IPS-11a (cell line): ENCODE measurements around the gene BRINP1.
A peak's percentile ranks its signal among the peaks of the same experiment; 100 is the strongest.

Experiments
- H3K4me3 ChIP-seq: one replicate; pipeline ENCODE4 v1.5.1; 2013; ENCODE audit warnings: low read depth, low read length, control low read depth

BRINP1 gene, protein sequence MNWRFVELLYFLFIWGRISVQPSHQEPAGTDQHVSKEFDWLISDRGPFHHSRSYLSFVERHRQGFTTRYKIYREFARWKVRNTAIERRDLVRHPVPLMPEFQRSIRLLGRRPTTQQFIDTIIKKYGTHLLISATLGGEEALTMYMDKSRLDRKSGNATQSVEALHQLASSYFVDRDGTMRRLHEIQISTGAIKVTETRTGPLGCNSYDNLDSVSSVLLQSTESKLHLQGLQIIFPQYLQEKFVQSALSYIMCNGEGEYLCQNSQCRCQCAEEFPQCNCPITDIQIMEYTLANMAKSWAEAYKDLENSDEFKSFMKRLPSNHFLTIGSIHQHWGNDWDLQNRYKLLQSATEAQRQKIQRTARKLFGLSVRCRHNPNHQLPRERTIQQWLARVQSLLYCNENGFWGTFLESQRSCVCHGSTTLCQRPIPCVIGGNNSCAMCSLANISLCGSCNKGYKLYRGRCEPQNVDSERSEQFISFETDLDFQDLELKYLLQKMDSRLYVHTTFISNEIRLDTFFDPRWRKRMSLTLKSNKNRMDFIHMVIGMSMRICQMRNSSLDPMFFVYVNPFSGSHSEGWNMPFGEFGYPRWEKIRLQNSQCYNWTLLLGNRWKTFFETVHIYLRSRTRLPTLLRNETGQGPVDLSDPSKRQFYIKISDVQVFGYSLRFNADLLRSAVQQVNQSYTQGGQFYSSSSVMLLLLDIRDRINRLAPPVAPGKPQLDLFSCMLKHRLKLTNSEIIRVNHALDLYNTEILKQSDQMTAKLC

DNA sequence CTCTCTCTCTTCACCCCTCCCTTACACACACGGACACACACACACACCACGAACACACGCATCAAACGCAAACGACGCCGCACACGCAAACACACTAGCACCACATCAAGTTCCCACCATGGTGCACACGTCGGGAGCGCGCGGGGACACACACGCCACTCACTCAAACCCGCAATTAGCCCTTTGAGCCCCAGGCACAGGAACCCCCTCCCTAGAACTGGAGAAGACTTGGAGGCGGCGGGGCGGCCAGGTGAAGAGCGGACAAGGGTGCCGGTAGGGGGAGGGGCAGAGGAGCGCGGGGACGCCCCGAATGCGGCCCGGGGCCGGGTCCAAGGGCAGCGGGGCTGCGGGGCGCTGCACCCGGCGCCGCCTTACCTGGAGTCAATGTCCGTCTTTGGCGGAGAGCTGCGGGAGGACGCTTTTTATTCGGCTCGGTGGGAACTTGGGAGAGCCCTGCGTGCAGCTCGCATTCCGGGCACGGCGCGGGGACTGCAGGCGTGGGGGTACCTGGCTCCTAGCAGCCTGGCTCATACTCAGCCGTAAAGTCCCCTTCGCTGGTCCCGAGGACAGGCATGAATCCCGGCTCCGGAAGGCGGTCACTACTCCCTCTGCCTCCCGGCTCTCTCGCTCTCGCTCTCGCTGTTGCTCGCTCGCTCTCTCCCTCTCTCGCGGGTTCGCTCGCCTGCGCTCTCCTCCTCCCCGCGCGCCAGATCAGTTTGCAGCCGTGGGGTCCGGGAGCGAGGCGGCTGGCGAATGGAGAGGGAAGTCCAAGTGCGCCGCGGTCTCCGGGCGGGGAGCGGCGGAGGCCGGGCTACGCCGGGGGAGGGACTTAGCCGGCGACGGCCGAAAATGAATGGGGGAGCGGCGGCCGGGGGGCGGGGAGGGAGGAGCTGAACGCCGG, at the start of gene BRINP1:
BRINP1 (minus strand) TSS at position 755 of the 901 bp plus-strand sequence. CDS start 56,080 bp downstream, outside the sequence.
- peak within 1 kb of the TSS; percentile 91 for H3K4me3 ChIP-seq

DNA sequence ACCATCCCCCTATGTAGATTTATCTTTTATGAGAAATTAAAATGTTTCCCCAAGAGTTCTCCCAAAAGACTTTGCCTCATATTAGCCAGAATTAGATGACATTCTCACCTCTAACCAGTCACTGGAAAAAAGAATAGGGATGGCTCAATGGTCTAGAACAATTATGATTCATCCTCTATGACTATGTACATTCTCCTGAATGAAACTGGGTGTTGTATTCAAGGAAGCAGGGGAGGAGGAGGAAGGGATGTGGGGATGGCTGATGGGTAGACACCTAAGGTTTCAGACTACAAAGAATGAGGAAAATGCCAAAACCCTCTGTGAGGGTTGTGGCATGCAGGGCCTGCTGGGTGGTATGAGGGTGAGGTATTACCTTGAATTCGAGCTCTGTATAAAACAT, 49.5 kb upstream of the BRINP1 start:
- H3K4me3 ChIP-seq = no peak overlapping the region

DNA sequence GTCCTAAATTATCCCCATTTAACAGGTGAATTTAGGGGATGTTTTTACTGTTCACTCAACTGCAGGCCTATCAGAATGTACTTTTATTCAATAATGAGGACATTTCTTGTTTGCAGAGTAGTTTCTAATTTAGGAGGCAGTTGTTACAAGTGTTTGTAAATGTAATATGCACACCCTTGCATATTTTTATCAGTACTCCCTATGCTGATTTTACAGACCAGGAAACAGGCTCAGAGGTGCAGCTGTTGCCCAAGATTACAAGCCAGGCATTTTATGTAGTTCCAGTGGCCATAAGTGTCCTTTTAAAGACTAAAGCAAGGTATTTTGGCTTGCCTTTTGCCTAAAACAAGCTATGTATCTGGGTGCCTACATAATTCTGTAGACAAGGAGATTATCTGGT, 47.6 kb upstream of the BRINP1 start:
- H3K4me3 ChIP-seq = no peak overlapping the region

DNA sequence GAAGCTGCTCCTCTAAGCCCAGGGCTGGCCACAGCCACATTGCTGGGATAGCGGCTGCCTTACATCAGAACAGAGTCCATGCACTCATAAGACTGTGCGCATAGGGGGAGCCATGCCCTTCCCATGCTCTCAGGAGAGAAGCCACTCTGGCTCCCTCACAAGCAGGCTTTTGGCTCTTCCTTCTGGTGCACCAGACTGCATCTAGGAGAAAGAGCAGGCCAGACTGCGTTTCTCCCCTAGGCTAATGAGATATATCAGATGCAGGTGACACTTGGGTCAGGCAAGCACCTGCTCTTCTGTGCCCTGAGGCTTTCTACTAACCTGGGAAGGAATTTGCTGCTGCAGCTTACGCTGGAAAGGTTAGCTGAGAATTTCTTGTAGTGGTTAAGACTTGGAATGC, 43.2 kb upstream of the BRINP1 start:
- H3K4me3 ChIP-seq = no peak overlapping the region

DNA sequence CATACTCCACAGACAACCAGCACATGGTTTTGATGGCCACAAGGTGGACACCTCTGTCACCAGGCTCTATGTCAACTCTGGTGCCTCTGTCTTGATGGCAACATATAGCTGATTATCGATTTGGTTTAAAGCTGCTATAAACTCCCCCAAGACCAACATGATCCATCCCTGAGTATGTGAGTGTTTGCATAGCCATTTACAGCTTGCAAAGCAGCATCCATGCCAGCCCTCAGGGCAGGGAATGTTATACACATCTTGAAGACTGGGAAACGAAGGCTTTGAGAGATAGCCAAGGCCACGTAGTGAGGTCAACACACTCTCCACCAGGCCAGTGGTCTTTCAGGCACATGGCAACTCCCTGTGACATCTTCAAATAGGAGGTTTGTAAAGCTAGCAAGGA, 40.3 kb upstream of the BRINP1 start:
- H3K4me3 ChIP-seq = no peak overlapping the region

DNA sequence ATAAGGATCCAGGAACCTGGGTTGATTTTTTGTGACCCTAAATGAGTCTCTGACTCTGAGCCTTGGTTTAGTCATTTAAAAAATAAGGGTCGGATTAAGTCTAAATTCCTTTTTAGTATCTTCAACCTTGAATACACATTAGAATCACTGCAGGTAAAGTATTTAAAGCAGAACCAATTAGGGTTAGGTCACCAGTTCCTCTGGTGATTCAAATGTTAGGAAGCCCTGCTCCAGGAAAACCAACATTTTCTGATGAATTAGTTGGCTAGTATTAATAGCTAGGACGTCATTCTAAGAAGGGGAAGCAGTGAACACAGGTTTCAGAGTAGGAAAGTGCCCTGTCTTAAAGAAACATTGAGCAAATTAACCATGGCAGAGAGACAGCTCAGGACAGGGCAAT, 31.4 kb upstream of the BRINP1 start:
- no peak overlapping the region for H3K4me3 ChIP-seq

DNA sequence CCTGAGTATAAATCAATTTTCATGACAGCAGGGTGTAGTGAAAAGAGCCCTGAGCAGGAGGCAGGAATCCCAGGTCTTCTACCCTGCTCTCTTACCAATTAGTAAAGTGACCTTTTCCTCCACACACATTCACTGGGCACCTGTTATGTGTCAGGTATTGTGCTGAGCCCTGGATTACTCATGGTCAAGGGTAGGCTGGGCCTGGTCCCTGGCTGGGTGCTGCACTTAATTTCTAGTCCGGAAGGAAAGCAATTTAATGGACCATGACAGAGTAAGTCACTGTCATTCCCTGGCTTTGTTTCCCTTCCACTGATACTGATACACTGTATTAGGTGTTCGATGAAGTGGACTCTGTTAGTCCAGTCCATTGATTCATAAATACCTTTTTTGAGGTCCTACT, 29.1 kb upstream of the BRINP1 start:
- H3K4me3 ChIP-seq = no peak overlapping the region

DNA sequence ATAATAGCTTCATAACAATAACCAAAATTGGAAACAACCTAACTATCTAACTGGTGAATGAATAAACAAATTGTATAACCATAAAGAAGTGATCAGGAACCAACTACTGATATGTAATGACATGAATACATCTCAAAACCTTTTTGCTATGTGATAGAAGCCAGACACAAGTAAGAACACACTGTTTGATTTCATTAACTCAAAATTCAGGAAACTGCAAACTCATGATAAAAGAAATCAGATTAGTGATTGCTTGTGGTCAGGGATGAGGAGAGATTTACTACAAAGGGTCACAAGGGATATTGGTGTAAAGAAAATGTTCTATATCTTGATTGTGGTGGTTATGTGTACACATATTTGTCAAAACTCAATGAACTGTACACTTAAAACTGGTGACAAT, 22.6 kb upstream of the BRINP1 start:
- no peak overlapping the region for H3K4me3 ChIP-seq

DNA sequence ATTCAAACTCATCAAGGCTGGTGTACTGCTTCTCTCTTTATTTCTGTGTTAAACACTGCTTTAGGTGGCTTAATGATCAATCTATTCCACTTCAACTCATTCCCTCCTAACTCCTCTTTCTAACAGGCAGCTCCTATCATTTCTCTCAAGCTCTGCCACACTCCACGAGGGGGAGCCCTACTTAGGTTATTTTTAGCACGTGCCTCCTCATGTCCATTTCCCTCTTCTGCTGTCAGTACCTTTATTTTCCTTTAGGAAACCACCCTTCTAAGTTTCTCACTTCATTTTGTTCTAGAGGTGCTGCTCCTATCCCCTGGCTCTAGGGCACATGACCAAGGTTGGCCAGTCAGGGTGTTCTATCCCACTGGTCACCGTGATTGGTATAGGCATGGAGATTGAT, 6.7 kb upstream of the BRINP1 start:
- no peak overlapping the region for H3K4me3 ChIP-seq

DNA sequence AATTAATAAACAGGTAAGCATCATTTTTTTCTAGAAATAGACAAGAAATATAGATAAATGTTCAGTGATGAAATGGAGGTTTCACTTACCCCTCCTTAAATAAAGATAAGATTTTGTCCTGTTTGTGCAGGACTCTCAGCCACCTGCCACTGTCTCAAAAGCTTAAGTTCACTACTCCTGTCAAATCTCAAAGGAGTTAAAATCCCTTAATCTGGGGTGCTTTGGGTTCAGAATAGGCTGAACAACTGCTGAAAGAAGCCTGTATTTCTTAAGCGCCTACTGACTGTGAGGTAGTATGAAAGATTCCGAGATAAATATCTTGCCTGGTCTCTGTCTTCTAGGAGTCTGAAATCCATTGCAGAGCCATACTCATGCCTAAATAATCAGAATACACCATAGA, 3.7 kb upstream of the BRINP1 start:
- H3K4me3 ChIP-seq = no peak overlapping the region

DNA sequence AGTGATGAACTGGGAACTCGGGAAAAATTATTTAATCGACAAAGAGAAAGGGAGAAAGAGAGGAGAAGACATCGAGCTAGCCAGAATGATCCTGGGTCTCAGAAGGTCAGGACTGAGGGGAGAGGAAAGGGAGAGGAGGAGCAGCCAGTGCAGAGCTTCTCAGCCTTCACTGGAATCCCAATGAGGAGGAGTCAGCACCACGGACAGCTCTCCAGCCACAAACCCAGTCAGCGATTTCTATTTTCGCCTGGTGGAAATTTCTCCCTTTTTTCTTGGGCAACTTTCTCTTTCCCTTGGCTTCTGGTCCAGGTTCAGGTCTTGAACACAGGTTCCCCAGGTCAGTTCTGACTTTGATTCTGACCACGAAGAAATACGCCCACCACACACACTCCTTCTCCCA, 1.6 kb upstream of the BRINP1 start:
- no peak overlapping the region for H3K4me3 ChIP-seq

DNA sequence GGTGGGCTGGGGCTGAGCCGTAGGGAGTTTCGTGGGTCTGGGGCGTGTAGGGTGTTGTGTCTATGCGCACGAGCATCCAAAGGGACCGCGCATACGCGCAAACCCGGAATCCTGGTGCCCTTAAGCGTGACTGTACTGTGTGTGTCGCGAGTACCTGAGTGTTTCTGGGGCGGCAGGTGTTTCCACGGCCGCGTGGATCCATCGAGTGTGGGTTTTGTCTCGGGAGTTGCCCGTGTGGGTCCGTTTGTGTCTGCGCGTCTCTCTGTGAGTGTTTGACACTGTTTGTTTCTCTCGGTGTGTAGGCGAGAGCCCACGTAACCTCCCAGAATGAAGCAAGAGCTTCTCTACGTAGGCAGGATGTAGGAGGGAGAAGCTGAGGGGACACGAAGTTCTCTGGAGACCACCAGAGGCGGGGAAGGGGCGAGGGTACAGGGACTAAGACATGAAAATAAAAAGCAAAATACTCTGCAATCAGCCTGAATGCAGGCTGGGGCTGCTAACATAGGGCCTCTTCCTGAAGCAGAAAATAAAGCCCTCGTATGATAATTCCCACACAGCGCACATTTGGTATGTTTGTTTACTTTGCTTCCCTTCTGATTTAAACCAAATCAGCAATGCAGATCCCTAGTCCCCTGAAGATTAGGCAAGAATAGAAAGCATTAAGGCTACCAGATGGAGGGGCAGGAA, 588 bp upstream of the BRINP1 start:
- peak overlapping the region; percentile 91 for H3K4me3 ChIP-seq

DNA sequence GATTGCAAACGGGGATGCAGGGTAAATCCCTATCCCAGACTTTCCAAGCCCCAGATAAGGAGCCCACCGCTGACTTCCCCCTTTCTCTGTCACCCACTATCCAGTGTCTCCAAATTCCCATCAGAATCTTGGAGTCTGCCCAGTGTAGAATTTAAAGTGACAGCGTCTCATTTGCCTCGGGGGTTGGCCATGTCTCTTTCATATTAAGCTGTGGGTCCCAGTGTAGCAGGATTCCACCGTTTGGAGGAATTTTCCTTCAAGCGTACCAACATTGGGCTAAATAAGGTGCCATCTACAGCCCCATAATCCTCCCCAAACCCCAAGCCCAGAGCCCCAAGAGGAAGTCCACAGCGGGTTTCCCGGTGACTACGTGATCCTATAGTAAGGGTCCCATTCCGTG, 1.1 kb downstream of the BRINP1 start:
- H3K4me3 ChIP-seq = peak overlapping the region; percentile 91

DNA sequence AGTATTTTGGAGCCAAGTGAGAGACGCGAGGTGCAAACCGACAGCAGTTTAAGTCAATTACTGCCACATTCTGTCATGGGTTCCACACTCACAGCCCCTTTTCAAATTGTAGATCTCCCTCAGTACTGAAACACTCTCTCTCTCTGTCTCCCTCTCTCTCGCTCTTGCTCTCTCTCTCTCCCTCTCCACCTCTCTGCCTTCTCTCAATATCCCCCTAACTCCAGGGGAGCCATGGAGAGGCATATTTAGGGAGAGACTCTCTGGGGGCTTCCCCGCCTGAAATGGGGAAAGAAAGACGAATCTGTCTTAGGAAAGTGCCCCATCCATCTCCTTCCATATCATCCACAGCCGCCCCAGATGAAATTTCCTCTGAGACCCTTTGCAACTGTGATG, 1.6 kb downstream of the BRINP1 start:
- peak overlapping the region; percentile 91 for H3K4me3 ChIP-seq

DNA sequence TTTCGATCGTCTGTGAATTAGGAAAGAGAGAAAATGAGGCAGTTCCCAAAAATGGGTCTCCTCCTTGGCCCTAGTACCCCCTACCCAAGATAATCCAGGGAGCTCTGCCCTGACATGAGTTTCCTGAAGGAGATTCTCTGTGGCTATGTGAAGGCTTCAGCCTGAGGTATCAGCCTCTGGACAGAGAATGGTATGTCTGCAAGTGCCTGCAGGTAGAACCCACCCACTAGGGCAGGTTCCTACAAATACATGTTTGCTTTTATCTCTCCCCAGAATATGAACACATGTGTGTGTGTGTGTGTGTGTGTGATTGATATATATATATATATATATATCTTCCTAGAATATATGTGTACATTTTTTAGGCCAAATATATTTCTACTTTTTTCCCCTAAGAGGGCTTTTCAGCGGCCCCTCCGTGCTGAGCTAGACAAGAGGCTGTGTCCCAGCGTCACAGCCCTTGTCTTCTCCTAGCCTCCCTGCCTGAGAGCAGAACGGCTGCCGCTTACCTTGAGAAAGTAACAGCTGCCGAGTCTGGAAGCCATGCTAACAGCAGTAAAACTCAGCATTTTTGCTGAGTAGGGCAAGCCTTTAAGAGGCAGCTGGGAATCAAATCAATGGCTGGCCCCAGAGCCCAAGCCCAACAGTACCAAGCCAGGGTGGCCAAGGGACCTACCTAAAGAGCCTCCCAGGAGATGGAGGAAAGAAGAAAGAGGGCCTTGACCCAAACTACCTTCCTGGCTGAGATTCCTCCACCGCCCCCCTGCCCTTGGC, 2.1 kb downstream of the BRINP1 start:
- no peak overlapping the region for H3K4me3 ChIP-seq

DNA sequence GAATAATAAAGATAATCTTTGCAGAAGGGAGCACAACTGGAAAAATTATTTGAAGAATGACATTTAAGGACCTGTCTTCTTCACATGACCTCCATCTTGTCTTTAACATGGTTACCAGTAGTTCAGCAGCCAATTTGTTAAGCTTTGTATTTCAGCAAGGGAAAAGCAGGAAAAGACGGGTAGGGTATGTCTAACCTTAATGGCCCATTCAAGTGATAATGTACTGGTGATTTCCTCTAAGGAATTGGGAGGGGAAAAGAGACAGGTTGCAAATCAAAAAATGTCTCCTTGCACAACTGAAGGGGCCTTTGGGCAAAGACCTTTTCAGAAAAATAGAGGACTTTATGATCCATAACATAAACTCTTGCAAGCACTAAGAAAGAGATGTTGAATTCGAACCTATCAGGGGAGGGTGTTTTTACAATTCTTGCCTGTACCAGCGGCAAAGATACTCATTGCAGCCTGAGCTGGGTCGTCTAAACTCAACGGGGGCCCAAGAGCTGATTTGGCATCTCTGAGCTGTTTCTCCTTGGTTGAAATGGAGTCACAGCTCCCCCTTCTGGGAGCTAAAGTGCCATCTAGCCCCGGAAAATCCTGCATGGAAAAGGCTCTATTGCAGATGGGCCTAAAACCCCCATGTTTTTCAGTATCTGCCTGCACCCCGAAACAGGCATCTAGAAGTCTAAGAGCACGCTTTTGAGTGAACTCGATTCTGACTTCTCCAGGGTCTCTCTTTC, 3.8 kb downstream of the BRINP1 start:
- H3K4me3 ChIP-seq = no peak overlapping the region

DNA sequence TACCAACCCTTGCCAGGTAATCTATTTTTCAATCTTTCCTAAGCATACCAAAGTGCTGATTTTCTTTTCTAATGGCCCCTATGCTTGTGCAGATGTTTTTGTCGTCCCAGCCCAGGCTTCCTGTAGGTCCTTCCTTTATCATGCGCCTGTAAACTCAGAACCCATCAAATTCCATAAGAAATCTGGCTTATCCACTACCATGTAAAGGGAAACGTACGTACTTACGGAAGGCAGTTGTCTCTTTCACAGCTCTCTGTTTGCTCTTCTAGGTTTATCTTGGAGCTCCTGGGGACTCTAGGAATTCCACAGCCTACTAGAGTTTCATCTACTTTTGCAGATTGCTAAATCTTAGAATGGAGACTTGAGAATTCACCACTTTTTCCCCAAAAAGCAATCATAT, 9.0 kb downstream of the BRINP1 start:
- H3K4me3 ChIP-seq = no peak overlapping the region

DNA sequence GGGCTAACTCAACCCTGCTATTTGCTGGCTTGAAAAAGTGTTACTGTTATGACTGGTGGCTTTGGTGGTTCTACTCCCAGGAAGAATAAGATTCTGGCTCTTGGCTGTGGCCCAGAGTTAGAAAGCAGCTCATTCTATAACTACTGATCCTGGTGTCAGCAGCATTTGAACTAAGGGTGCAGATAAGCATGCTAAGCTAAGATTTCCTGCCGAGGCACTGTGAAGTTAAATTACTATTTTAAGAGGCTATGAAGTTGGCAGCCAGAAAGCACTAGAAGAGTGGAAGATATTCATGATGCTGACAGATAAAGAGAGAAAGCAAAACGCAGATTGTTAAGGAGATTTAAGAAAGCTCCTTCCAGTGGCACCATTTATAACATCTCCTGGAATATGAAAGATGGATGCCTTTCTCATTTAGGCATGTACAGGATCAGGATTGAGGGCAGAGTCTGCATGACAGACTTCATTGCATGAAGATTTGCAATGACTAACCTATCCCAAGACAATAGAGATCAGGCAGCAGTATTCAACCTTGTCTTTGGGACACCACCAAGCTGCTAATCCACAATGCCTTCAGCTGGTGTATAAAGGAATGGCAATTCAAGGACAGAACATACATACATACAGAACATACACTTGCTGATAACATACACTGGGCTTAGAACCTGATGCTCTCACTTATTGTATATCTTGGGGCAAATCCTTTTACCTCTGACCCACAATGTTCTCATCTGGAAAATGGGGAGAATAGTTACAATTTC, 11.7 kb downstream of the BRINP1 start:
- H3K4me3 ChIP-seq = no peak overlapping the region
